ENCODE data around the gene TEDC2.
A peak's percentile ranks its signal among the peaks of the same experiment; 100 is the strongest.
"Not testable (repeated sequence)": the region's sequence is repeated elsewhere in the genome, so short reads cannot be mapped to it uniquely, and the experiment has no call there.

TEDC2 gene

GRCh38 chr16:2459647-2460390 lies at the start of gene TEDC2:
Gene TEDC2 (plus strand): TSS chr16:2460109. CDS start chr16:2460145, 36 bp downstream.
- DNase-seq: peak; percentile 99

- DNase-seq: no peak
Measured at GRCh38 chr16:2415085-2415484, 44.8 kb upstream of the TEDC2 start.

- no peak for DNase-seq
Measured at GRCh38 chr16:2420035-2420434, 39.9 kb upstream of the TEDC2 start.

- no peak for DNase-seq
Measured at GRCh38 chr16:2422123-2422867, 37.6 kb upstream of the TEDC2 start.

- DNase-seq: no peak
Measured at GRCh38 chr16:2424061-2425007, 35.6 kb upstream of the TEDC2 start.

GRCh38 chr16:2425008-2425518 lies 34.8 kb upstream of the TEDC2 start:
- DNase-seq: no peak

GRCh38 chr16:2425825-2426430 lies 34.0 kb upstream of the TEDC2 start:
- DNase-seq: no peak

- no peak for DNase-seq
Measured at GRCh38 chr16:2426941-2427361, 33.0 kb upstream of the TEDC2 start.

- DNase-seq: no peak
Measured at GRCh38 chr16:2427526-2427925, 32.4 kb upstream of the TEDC2 start.

GRCh38 chr16:2428051-2428783 lies 31.7 kb upstream of the TEDC2 start:
- DNase-seq: no peak

GRCh38 chr16:2428784-2429033 lies 31.2 kb upstream of the TEDC2 start:
- DNase-seq: no peak

GRCh38 chr16:2429034-2429770 lies 30.7 kb upstream of the TEDC2 start, which contains the start of gene CCNF:
Gene CCNF (plus strand): TSS chr16:2429447. CDS start chr16:2429482, 35 bp downstream.
- peak; percentile 99 for DNase-seq

- DNase-seq: peak; percentile 41
Measured at GRCh38 chr16:2429771-2430663, 29.9 kb upstream of the TEDC2 start.

- no peak for DNase-seq
Measured at GRCh38 chr16:2432286-2432685, 27.6 kb upstream of the TEDC2 start.

- DNase-seq: no peak
Measured at GRCh38 chr16:2432801-2433505, 27.0 kb upstream of the TEDC2 start.

GRCh38 chr16:2435236-2435635 lies 24.7 kb upstream of the TEDC2 start:
- DNase-seq: not testable (repeated sequence)

- DNase-seq: no peak
Measured at GRCh38 chr16:2436110-2436509, 23.8 kb upstream of the TEDC2 start.

- no peak for DNase-seq
Measured at GRCh38 chr16:2437032-2437790, 22.7 kb upstream of the TEDC2 start.

- no peak for DNase-seq
Measured at GRCh38 chr16:2438121-2438520, 21.8 kb upstream of the TEDC2 start.

Data from activated CD4-positive, alpha-beta T cell treated with anti-CD3 and anti-CD28 coated beads, Interleukin-2, Interleukin-6, amounts not matched to agents 100 ng/mL and 50 ng/mL, durations not matched to agents 16 hours and 8 hours (primary cell).